ENCODE measurements around the gene NELL1.

DNA sequence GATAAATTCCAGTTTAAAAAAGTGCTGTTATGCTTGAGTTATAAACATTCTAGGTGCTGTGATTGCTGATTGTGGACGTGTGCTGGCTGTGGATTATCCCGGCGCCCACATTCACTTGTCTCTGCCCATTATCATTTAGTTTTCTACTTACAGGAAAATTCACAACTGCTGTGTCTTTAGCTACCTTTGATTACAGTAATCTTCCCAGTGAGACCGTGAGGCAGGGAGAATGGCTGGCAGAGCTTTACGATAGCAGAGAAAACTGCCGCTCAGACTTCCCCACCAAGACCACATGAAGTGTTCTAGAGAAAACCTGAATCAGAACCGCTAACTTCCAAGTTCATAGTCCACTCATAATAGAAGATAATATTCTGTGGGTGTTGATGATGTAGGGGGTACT lies 34.6 kb upstream of the NELL1 start:
- TF ChIP-seq EZH2 (IDR thresholded peaks at IDR 0.05; ENCODE audit: insufficient read depth, poor library complexity, severe bottlenecking) (no peak), EZH2phosphoT487 (IDR thresholded peaks at IDR 0.05; ENCODE audit: insufficient read depth, low read depth) (no peak)
